GM19023 (cell line): Measurements from ENCODE around the gene VWF.

Source experiments
- ATAC-seq: cut with Tn5 transposase; IDR thresholded peaks from one replicate; pipeline ENCODE4 v1.9.1; 2021; ENCODE audit warnings: mild to moderate bottlenecking, moderate library complexity; ENCODE audit not compliant: unreplicated experiment

VWF gene

DNA sequence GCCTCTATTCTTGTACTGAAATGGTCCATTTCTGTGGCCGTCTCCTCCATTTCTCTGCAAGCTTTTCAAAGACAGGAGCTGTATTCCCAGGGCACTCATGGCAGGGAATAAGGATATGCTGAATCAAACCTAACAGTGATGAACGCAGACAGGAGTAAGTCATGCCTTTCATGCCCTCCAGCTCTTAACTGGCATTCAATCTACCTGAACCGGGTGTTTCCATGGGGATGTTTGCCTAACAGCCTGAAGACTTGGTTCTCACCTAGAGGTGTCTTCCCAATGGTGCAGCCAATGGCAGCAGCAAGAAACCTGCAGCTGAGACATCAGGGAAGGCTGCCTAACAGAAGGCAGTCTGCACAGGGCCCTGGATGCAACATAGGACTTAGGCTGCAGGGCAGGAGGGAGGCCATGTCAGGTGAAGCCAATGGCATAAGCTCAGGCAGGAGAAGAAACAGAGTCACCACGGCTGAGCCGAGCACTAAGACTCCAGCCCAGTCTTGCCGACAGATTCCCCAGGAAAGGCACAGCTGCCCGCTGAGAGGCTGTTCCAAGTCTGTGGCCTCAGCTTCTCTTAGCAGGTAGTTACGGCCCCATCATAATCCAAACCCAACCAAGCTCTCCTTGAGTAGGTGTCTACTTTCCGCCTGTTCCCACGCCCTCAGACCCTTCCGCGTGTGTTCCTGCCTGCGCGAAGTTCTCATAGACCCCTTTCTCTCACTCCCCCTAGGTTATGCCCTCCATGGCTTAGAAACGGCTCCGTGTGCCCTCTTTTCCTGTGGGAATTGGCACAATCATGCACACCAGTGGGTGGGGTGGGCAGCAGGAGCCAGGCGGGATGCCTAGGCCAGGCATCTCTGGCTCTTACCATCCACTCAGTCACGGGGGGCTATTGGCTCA lies 44.1 kb downstream of the VWF start:
- no peak for ATAC-seq

DNA sequence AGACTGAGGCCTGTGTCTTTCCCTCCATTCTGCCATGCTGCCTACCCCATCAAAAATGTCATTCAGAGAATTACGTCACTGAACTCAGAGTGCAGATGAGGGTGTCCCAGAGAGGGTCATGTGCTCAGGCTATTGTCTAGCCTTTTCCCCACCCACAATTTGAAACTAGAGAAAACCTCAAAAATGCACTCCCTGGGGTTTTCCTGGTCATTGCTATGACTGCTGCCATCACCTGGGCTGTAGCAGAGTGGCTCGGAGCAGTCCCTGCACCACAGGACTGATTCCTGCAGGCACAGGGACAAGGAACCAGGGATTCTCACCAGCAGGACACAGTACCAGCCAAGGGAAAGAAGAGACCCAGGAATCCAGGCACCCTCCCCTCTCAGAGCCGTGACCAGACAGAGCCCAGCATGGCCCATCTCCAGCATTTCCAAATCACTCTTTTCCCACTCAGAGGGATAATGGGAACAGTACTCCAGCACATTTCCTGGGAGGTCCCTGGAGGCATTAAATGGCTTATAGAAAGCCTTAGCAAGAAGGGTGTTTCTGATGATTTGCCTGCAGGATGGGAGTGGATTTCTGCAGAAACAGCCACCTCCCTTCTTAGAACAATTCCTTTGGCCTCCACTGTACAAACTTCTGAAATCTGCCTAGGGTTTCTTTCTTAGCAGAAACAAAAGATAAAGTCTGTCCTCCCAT lies 45.9 kb downstream of the VWF start:
- ATAC-seq: no peak

- no peak for ATAC-seq
Observed at GRCh38 chr12:6077692-6078083, 46.8 kb downstream of the VWF start.

GRCh38 chr12:6076776-6077691 lies 47.4 kb downstream of the VWF start:
- no peak for ATAC-seq

DNA sequence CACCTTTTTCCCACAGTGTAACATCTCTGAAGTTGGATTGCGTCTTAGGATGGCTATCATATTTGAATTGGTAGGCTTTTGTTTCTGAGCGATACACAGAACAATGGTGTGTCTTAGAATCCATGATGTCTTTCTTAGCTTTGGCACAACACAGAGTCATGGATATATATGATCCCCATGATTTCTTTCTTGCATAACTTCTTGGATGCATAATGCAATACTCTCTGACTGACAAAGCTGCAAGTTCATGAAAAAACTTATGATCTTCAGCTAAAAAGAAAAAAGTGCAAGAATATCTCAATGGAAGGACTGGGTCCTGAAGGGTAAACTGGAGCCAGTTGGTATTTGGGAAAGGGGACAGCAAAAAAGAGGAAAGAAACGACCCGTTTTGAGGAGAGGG lies 48.1 kb downstream of the VWF start:
- ATAC-seq: no peak

- no peak for ATAC-seq
Observed at GRCh38 chr12:6074979-6075585, 49.4 kb downstream of the VWF start.

DNA sequence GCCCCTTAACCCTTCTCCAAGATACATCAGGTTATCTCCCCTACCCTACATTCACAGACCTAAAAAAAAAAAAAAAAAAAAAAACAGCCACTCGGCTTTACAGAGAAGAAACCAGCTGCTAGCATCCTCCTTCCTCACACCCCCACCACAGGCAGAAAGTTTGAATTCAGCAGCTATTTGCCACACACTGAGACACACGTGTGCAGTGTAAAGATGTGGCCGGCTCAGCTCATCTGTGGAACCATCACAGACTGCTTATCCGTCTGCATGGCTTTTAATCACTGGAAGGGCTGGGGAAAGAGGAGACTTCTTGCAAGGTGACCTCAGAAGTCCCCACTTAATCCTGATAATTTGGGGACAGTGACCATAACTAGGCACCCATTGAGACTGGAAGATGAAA lies 50.0 kb downstream of the VWF start:
- no peak for ATAC-seq

DNA sequence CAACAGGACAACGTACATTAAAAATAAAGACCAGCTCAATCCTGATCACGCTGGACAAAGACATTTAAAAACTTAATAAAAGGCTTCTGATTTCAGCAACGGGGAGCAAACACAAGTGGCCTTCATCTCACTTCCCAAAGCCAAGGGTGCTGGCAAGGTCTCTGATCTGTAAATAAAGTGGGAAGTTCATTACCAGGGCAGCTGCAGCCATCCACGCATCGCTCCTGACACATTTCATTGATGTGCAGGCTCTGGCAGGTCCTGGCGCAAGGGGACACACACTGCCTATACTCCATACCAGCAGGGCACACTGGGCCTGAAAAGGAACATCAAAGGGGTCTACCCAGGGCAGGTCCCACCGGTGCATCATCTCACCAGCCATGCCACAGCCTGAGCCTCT lies 51.0 kb downstream of the VWF start:
- ATAC-seq: no peak

- ATAC-seq: no peak
Observed at GRCh38 chr12:6072302-6072752, 52.1 kb downstream of the VWF start.

DNA sequence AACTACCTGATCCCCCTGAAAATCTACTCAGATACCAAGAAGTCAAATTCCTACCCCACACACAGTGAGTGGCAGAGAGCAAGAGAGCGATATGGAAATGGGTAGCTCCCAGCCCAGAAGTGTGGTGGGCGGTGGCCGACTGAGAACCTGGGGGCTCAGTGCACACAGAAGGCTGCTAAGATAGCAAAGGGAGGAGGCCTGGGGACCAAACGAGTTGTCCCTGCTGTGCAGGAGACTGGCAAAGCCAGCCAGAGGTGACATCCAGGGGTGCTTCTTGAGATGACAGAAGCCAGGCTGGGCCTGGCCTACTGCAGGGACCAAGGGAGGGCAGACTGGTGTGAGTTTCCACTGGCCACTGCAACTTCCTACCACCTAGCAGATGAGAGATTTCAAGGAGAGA lies 52.9 kb downstream of the VWF start:
- ATAC-seq: no peak

DNA sequence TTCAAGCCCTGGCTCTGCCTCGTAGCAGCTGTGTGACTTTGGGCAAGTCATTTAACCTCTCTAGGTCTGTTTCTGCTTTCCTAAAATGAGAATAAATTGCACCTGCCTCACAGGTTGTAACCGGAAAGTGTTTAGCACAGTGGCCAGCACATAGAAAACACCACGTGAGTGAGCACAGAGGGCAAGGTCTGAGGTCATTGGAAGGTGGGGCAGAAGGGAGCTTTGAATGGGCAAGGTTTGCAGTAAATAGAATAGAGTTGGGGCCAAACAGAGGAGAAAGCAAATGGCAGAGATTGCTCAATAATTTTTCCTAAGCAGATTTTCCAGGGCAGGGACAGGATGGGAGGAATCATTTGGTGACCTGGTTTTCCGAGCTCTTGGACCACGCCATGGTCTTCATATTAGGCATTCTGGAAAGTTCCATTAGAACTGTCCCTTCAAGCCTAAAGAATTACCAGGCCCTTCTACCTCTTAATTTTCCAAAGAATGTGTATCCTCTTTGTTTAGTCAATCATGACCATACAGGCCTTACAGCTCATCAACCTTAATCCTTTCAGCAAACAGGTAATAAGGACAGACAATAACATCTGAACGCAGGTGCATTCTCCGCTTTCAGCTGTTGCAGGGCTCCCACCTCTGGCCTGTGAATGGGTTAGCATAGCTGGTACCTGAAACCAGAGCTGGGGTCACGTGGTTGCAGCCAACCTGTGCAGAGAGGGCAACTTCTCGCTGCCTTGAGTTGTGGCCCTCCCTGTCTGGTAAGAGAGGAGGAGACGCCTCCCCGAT lies 53.8 kb downstream of the VWF start:
- ATAC-seq: no peak

DNA sequence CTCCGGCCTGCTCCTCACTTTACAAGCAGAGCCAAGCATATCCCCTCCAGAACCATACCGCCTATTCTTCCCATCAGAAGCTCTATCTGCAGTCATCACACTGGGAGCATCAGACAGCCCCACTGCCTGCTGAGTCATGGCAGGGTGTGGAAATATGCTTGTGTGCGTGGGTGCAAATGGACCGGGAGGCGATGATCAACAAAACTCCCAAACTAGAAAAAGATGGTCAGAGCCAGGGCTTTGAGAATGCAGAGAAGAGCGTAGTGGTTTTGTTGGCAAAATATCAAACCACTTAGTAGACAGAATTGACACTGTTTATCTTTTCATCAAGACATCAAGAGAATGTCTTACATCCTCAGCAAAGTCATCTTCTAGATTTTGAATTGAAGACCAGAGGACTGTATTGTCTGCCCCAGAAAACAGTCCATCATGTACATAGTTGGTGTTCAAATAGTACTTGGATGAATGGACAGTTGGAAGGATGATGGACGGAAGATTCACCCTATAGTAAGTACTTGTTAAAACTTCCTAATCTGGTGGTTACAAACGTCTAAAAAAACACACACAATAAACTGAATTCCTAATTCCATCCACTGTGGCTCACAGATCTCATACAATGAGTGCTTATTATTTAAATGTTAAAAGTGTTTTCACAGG lies 54.9 kb downstream of the VWF start:
- no peak for ATAC-seq

DNA sequence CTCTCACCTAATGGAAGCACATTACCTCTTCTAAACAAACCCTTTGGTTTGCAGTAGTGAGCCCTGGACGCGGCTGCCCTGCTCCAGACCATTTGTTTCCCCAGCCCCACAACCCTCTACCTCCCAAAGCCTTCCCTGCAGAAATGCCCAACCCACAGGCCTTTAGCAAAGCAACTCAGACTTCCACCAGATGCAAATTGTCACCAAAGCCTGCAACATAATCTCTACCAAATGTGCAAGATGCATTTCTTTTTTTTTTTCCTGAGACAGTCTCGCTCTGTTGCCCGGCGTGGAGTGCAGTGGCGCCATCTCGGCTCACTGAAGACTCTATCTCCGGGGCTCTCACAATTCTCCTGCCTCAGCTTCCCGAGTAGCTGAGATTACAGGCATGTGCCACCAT lies 56.2 kb downstream of the VWF start:
- no peak for ATAC-seq

- ATAC-seq: no peak
Observed at GRCh38 chr12:6067152-6067916, 57.1 kb downstream of the VWF start.

DNA sequence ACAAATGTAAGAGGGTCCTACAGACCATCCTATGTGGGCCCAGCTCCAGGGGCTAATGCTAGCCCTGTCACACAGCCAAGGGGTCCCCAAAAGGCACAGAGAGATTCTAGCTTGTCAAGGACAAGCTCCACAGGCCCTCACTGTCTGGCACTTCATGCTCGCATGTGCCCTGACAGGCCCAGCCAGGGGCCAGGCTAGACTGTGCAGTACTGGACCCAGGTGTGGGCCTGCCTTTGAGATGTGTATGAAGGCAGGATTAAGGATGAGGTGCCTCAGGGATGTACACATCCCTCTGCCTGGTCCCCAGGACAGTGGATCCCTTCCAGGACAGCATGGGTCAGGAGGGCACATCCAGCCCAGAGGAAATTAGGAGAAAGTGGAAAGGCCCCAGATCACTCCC lies 57.8 kb downstream of the VWF start:
- no peak for ATAC-seq

DNA sequence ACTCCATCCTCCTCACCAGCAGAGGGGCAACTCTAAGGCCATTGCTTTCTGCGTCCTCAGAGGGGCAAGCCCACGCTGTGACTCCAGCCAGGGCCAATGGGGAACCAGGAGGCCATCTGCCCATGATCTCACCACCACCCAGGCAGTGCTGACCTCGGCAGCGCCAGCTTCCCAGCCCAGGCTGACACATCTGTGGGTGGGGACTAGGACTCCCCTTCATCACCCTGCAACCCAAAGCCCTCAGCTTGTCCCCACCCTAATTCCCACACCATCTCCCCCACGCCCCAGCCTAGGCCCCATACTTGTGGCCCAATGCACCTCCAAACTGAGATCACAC lies 58.6 kb downstream of the VWF start:
- ATAC-seq: no peak

GRCh38 chr12:6065131-6065862 lies 59.2 kb downstream of the VWF start:
- no peak for ATAC-seq
